H9 (cell line): Measurements from ENCODE around the gene PCMT1. TPM values are rescaled to one million over a fixed set of nuclear protein-coding genes. Genes with fewer than 3 reads are reported as not detected.

ENCODE experiments used
- DNase-seq: peaks from one replicate; pipeline ENCODE4 v3.0.0-alpha.2; 2017
- H2AFZ ChIP-seq: one replicate; pipeline ENCODE4 v1.6.1; 2013; ENCODE audit warnings: mild to moderate bottlenecking, low read length, control low read depth, moderate library complexity
- H2AK5ac ChIP-seq: 2 replicates; pipeline ENCODE4 v1.6.1; 2013; ENCODE audit warnings: low read length, control low read depth, mixed read lengths; ENCODE audit not compliant: insufficient read length
- H2BK120ac ChIP-seq: one replicate; pipeline ENCODE4 v1.6.1; 2013; ENCODE audit warnings: low read depth, mild to moderate bottlenecking, low read length, control low read depth, inconsistent platforms; ENCODE audit not compliant: poor library complexity, severe bottlenecking
- H2BK12ac ChIP-seq: 2 replicates; pipeline ENCODE4 v1.6.1; 2013; ENCODE audit warnings: low read length, control low read depth, mixed read lengths, low read depth; ENCODE audit not compliant: insufficient read length
- H2BK15ac ChIP-seq: 2 replicates; pipeline ENCODE4 v1.6.1; 2013; ENCODE audit warnings: low read depth, low read length, control low read depth
- H2BK20ac ChIP-seq: one replicate; pipeline ENCODE4 v1.6.1; 2013; ENCODE audit warnings: low read depth, mild to moderate bottlenecking, low read length, control low read depth, inconsistent platforms; ENCODE audit not compliant: poor library complexity, severe bottlenecking
- H2BK5ac ChIP-seq: 2 replicates; pipeline ENCODE4 v1.6.1; 2013; ENCODE audit warnings: low read length, control low read depth, mixed read lengths; ENCODE audit not compliant: insufficient read length
- H3K14ac ChIP-seq: 2 replicates; pipeline ENCODE4 v1.6.1; 2013; ENCODE audit warnings: low read length, control low read depth; ENCODE audit not compliant: insufficient read depth
- H3K18ac ChIP-seq: 2 replicates; pipeline ENCODE4 v1.6.1; 2013; ENCODE audit warnings: low read depth, mild to moderate bottlenecking, mixed read lengths, low read length, control low read depth; ENCODE audit not compliant: insufficient read length
- H3K23ac ChIP-seq: 2 replicates; pipeline ENCODE4 v1.6.1; 2013; ENCODE audit warnings: low read length, control low read depth, mixed read lengths, low read depth; ENCODE audit not compliant: insufficient read length
- H3K23me2 ChIP-seq: 2 replicates; pipeline ENCODE4 v1.6.1; 2013; ENCODE audit warnings: low read depth, mild to moderate bottlenecking, mixed read lengths, low read length, control low read depth; ENCODE audit not compliant: insufficient read length, poor library complexity, severe bottlenecking
- H3K27ac ChIP-seq: 2 replicates; pipeline ENCODE4 v1.5.1; 2013; ENCODE audit warnings: low read length, control low read depth, mixed read lengths, low read depth; ENCODE audit not compliant: insufficient read length
- H3K27me3 ChIP-seq: 2 replicates; pipeline ENCODE4 v1.6.1; 2013; ENCODE audit warnings: low read length, control low read depth, inconsistent platforms; ENCODE audit not compliant: insufficient read depth
- H3K4ac ChIP-seq: 2 replicates; pipeline ENCODE4 v1.6.1; 2013; ENCODE audit warnings: low read depth, mild to moderate bottlenecking, control low read depth, inconsistent platforms, low read length, moderate library complexity
- H3K4me1 ChIP-seq: 2 replicates; pipeline ENCODE4 v1.6.1; 2013; ENCODE audit warnings: low read length, control low read depth, inconsistent platforms; ENCODE audit not compliant: insufficient read depth
- H3K4me2 ChIP-seq: 2 replicates; pipeline ENCODE4 v1.6.1; 2013; ENCODE audit warnings: low read length, control low read depth, mixed read lengths; ENCODE audit not compliant: insufficient read length, insufficient read depth
- H3K56ac ChIP-seq: 2 replicates; pipeline ENCODE4 v1.6.1; 2013; ENCODE audit warnings: low read depth, mild to moderate bottlenecking, mixed read lengths, low read length, control low read depth; ENCODE audit not compliant: insufficient read length
- H3K79me1 ChIP-seq: 2 replicates; pipeline ENCODE4 v1.6.1; 2013; ENCODE audit warnings: low read depth, mild to moderate bottlenecking, moderate library complexity, low read length, control low read depth, inconsistent platforms; ENCODE audit not compliant: insufficient read depth, poor library complexity, severe bottlenecking
- H3K79me2 ChIP-seq: 2 replicates; pipeline ENCODE4 v1.6.1; 2013; ENCODE audit warnings: low read length, control low read depth, inconsistent platforms; ENCODE audit not compliant: insufficient read depth
- H3K9ac ChIP-seq: 2 replicates; pipeline ENCODE4 v1.6.1; 2013; ENCODE audit warnings: low read length, control low read depth, mixed read lengths; ENCODE audit not compliant: insufficient read length; ENCODE audit errors: extremely low read depth
- H3K9me3 ChIP-seq: one replicate; pipeline ENCODE4 v1.6.1; 2013; ENCODE audit warnings: low read depth, low read length, inconsistent platforms; ENCODE audit not compliant: control insufficient read depth
- H3T11ph ChIP-seq: one replicate; pipeline ENCODE4 v1.6.1; 2013; ENCODE audit warnings: mild to moderate bottlenecking, low read length, control low read depth, inconsistent platforms
- H4K20me1 ChIP-seq: one replicate; pipeline ENCODE4 v1.6.1; 2013; ENCODE audit not compliant: control insufficient read depth, insufficient read length, insufficient read depth
- H4K5ac ChIP-seq: 2 replicates; pipeline ENCODE4 v1.6.1; 2013; ENCODE audit warnings: low read depth, mild to moderate bottlenecking, mixed read lengths, low read length, control low read depth; ENCODE audit not compliant: insufficient read length
- H4K8ac ChIP-seq: replicated peaks from 2 replicates; pipeline ENCODE4 v1.6.1; 2013; ENCODE audit warnings: low read length, control low read depth, mixed read lengths, low read depth; ENCODE audit not compliant: insufficient read length
- H4K91ac ChIP-seq: 2 replicates; pipeline ENCODE4 v1.6.1; 2013; ENCODE audit warnings: low read depth, mild to moderate bottlenecking, moderate library complexity, mixed read lengths, low read length, control low read depth; ENCODE audit not compliant: insufficient read length
- H3K27ac Mint-ChIP-seq, 3 experiments: 2 replicates in 2 of 3; 3 replicates in 1 of 3; pipeline ENCODE4 v1.8.0; 2020 to 2021; ENCODE audit warnings: mixed read lengths in 3 of 3, mild to moderate bottlenecking in 1 of 3, moderate library complexity in 1 of 3
- H3K27me3 Mint-ChIP-seq: 2 replicates; pipeline ENCODE4 v1.8.0; 2021; ENCODE audit warnings: low read depth, mild to moderate bottlenecking, moderate library complexity, mixed read lengths
- H3K36me3 Mint-ChIP-seq, 3 experiments: 2 replicates in 2 of 3; 3 replicates in 1 of 3; pipeline ENCODE4 v1.8.0; 2020 to 2021; ENCODE audit warnings: low read depth in 3 of 3, mixed read lengths in 3 of 3; ENCODE audit not compliant: insufficient read depth in 1 of 3
- H3K4me1 Mint-ChIP-seq, 2 experiments: 2 replicates each; pipeline ENCODE4 v1.8.0; 2020; ENCODE audit warnings: mixed read lengths in 2 of 2
- H3K4me3 Mint-ChIP-seq, 2 experiments: 2 replicates in 1 of 2; 3 replicates in 1 of 2; pipeline ENCODE4 v1.8.0; 2020 to 2021; ENCODE audit warnings: mild to moderate bottlenecking in 2 of 2, mixed read lengths in 2 of 2, moderate library complexity in 1 of 2
- H3K9me3 Mint-ChIP-seq, 2 experiments: 2 replicates in 1 of 2; 3 replicates in 1 of 2; pipeline ENCODE4 v1.8.0; 2020; ENCODE audit warnings: mild to moderate bottlenecking in 2 of 2, mixed read lengths in 2 of 2, moderate library complexity in 1 of 2
- CTCF ChIP-seq: fragments of 200-600 bp; sonication (generic); conservative IDR thresholded peaks from 3 replicates; pipeline ENCODE4 v1.8.0; 2021; ENCODE audit warnings: antibody characterized with exemption, mild to moderate bottlenecking
- WGBS: extraction: QIAGEN DNeasy Blood & Tissue Kit; methylation state at CpG from one replicate; pipeline ENCODE4 v1.1.7; 2013; ENCODE audit warnings: missing lambda C conversion rate, low lambda C conversion rate, mixed read lengths; ENCODE audit not compliant: insufficient read length; ENCODE audit errors: extremely low coverage; 5-methylcytosine and 5-hydroxymethylcytosine counted together
- total RNA-seq: library from RNA; stranded (reverse); gene quantifications from 2 replicates; pipeline ENCODE4 v1.2.1, GENCODE V29; 2021

The PCMT1 gene
- total RNA-seq, 1 experiment from 2014 or later, result 98.3 TPM

- Histone ChIP-seq H3K18ac (no peak overlapping the region), H2BK15ac (no peak overlapping the region), H2AFZ (no peak overlapping the region), H3K14ac (no peak overlapping the region), H3K9me3 (no peaks in the 10 kb centered on the region), H3K4ac (no peak overlapping the region), H3K23ac (no peak overlapping the region), H2BK20ac (no peak overlapping the region), H3T11ph (no peak overlapping the region), H2BK5ac (no peak overlapping the region), H4K20me1 (no peaks in the 10 kb centered on the region), H3K27me3 (no peaks in the 10 kb centered on the region), H3K4me2 (no peak overlapping the region), H4K5ac (no peak overlapping the region), H2AK5ac (no peak overlapping the region), H3K79me1 (no peaks in the 10 kb centered on the region), H3K9ac (no peak overlapping the region), H2BK120ac (no peak overlapping the region), H3K79me2 (peaks cover 2% of the 10 kb centered on the region; the same call in 1 of the 2 replicates), H3K4me1 (no peaks in the 10 kb centered on the region), H4K8ac (no peak overlapping the region), H3K23me2 (no peaks in the 10 kb centered on the region), H3K56ac (no peak overlapping the region), H3K27ac (no peak overlapping the region), H4K91ac (no peak overlapping the region), H2BK12ac (no peak overlapping the region)
- Mint-ChIP-seq H3K27ac (no peak overlapping the region), H3K9me3 (peaks cover 0 to under 1% of the 10 kb centered on the region in 2 experiments; a peak in 2 of 5 replicates), H3K36me3 (peaks cover 20 to 53% (median 43%) of the 10 kb centered on the region in 3 experiments), H3K4me3 (no peak overlapping the region), H3K27me3 (no peaks in the 10 kb centered on the region), H3K4me1 (no peaks in the 10 kb centered on the region)
- no CpG with 5 or more reads among the region's 3 CpGs for WGBS
- DNase-seq, result no peak
- TF ChIP-seq CTCF, result no peak
These were observed 21.6 kb downstream of the PCMT1 start for GRCh38 chr6:149771185-149771584.
